Measurements from ENCODE around the gene MCHR2.

The MCHR2 gene

GRCh38 chr6:99905209-99906106 is 88.6 kb downstream of the MCHR2 start:
- DNase-seq (ENCODE audit: insufficient read length, low spot score) (no peak), FAIRE-seq (peak; percentile 64)
- TF ChIP-seq CTCF (IDR thresholded peaks at IDR 0.05; ENCODE audit: insufficient read depth, missing control alignments): peak; percentile 74

- TF ChIP-seq CTCF (IDR thresholded peaks at IDR 0.05; ENCODE audit: insufficient read depth, missing control alignments): no peak
- peak; percentile 71 for FAIRE-seq
- no peak for DNase-seq (ENCODE audit: insufficient read length, low spot score)
Measured at GRCh38 chr6:99901596-99902384, 92.2 kb downstream of the MCHR2 start.

GRCh38 chr6:99894815-99895214 is 99.2 kb downstream of the MCHR2 start:
- FAIRE-seq: no peak
- no peak for TF ChIP-seq CTCF (IDR thresholded peaks at IDR 0.05; ENCODE audit: insufficient read depth, missing control alignments)
- DNase-seq (ENCODE audit: insufficient read length, low spot score): no peak

GRCh38 chr6:99887066-99887465 is 107.0 kb downstream of the MCHR2 start:
- TF ChIP-seq CTCF (IDR thresholded peaks at IDR 0.05; ENCODE audit: insufficient read depth, missing control alignments): no peak
- no peak for DNase-seq (ENCODE audit: insufficient read length, low spot score)
- FAIRE-seq: no peak

- FAIRE-seq (no peak), DNase-seq (ENCODE audit: insufficient read length, low spot score) (no peak)
- no peak for TF ChIP-seq CTCF (IDR thresholded peaks at IDR 0.05; ENCODE audit: insufficient read depth, missing control alignments)
Measured at GRCh38 chr6:99885051-99885450, 109.0 kb downstream of the MCHR2 start.

- DNase-seq (ENCODE audit: insufficient read length, low spot score) (no peak), FAIRE-seq (no peak)
- no peak for TF ChIP-seq CTCF (IDR thresholded peaks at IDR 0.05; ENCODE audit: insufficient read depth, missing control alignments)
Measured at GRCh38 chr6:99882128-99882702, 111.8 kb downstream of the MCHR2 start.
